Tibial nerve (tissue), 3 donors: ENCODE data around the gene IFI27L2.
"Not testable (repeated sequence)": the region's sequence is repeated elsewhere in the genome, so short reads cannot be mapped to it uniquely, and the experiment has no call there.

Source experiments
- CTCF ChIP-seq, 5 experiments: fragments of 200-600 bp in 3 of 5; fragments of 450-650 bp in 2 of 5; sonication (generic) in 3 of 5; IDR thresholded peaks; one replicate each; pipeline ENCODE4 v1.5.1; 2016 to 2019; ENCODE audit warnings: antibody characterized with exemption in 5 of 5, mild to moderate bottlenecking in 3 of 5, moderate library complexity in 2 of 5
- POLR2A ChIP-seq, 2 donors: fragments of 450-650 bp; IDR thresholded peaks; one replicate each; pipeline ENCODE4 v1.6.1; 2017; ENCODE audit warnings: antibody characterized with exemption in 2 of 2, mild to moderate bottlenecking in 2 of 2, moderate library complexity in 2 of 2

GRCh38 chr14:94156143-94156542 is 26.7 kb upstream of the IFI27L2 start:
- TF ChIP-seq CTCF, POLR2A (IDR thresholded peaks at IDR 0.05): not testable (repeated sequence)
